ENCODE results near the gene TPST1.

The TPST1 gene

GRCh38 chr7:66379542-66380160 is 174.5 kb downstream of the TPST1 start:
- TF ChIP-seq REST (IDR thresholded peaks at IDR 0.05; ENCODE audit: low read depth): no peak
- TF ChIP-seq EGR1 (IDR thresholded peaks at IDR 0.05): no peak
- no peak for TF ChIP-seq MAX (IDR thresholded peaks at IDR 0.05)
- TF ChIP-seq ZBTB7A (IDR thresholded peaks at IDR 0.05; ENCODE audit: low read depth): no peak
- no peak for TF ChIP-seq TAF1 (IDR thresholded peaks at IDR 0.05; ENCODE audit: low read depth)
- TF ChIP-seq RAD21 (IDR thresholded peaks at IDR 0.05; ENCODE audit: low read depth): no peak
- TF ChIP-seq TEAD4 (IDR thresholded peaks at IDR 0.05): no peak
- TF ChIP-seq EP300 (IDR thresholded peaks at IDR 0.05; ENCODE audit: borderline replicate concordance): no peak
- no peak for TF ChIP-seq CEBPB (IDR thresholded peaks at IDR 0.05)
- TF ChIP-seq FOXM1 (IDR thresholded peaks at IDR 0.05; ENCODE audit: borderline replicate concordance, low read depth): no peak
- no peak for TF ChIP-seq TCF12 (IDR thresholded peaks at IDR 0.05; ENCODE audit: low read depth)
- no peak for TF ChIP-seq YY1 (IDR thresholded peaks at IDR 0.05; ENCODE audit: low read depth)
- TF ChIP-seq USF1 (IDR thresholded peaks at IDR 0.05): no peak

GRCh38 chr7:66380272-66380888 is 175.2 kb downstream of the TPST1 start:
- no peak for TF ChIP-seq CEBPB (IDR thresholded peaks at IDR 0.05)
- TF ChIP-seq TAF1 (IDR thresholded peaks at IDR 0.05; ENCODE audit: low read depth): no peak
- no peak for TF ChIP-seq NFIC (IDR thresholded peaks at IDR 0.05)
- no peak for TF ChIP-seq MAX (IDR thresholded peaks at IDR 0.05)
- TF ChIP-seq EGR1 (IDR thresholded peaks at IDR 0.05): no peak
- no peak for TF ChIP-seq TEAD4 (IDR thresholded peaks at IDR 0.05)
- no peak for TF ChIP-seq FOXM1 (IDR thresholded peaks at IDR 0.05; ENCODE audit: borderline replicate concordance, low read depth)
- no peak for TF ChIP-seq USF1 (IDR thresholded peaks at IDR 0.05)
- TF ChIP-seq CREB1 (IDR thresholded peaks at IDR 0.05; ENCODE audit: low read depth): no peak
- TF ChIP-seq REST (IDR thresholded peaks at IDR 0.05; ENCODE audit: low read depth): no peak
- TF ChIP-seq YY1 (IDR thresholded peaks at IDR 0.05; ENCODE audit: low read depth): no peak
- TF ChIP-seq ZBTB7A (IDR thresholded peaks at IDR 0.05; ENCODE audit: low read depth): no peak
- TF ChIP-seq RAD21 (IDR thresholded peaks at IDR 0.05; ENCODE audit: low read depth): no peak
- TF ChIP-seq EP300 (IDR thresholded peaks at IDR 0.05; ENCODE audit: borderline replicate concordance): no peak
- TF ChIP-seq TCF12 (IDR thresholded peaks at IDR 0.05; ENCODE audit: low read depth): no peak

- peak; percentile 59 for TF ChIP-seq REST (IDR thresholded peaks at IDR 0.05; ENCODE audit: low read depth)
Measured at GRCh38 chr7:66385191-66385905, 180.2 kb downstream of the TPST1 start.

- TF ChIP-seq EGR1 (IDR thresholded peaks at IDR 0.05) (no peak), EP300 (IDR thresholded peaks at IDR 0.05; ENCODE audit: borderline replicate concordance) (no peak), TCF12 (IDR thresholded peaks at IDR 0.05; ENCODE audit: low read depth) (no peak), TEAD4 (IDR thresholded peaks at IDR 0.05) (no peak), RAD21 (IDR thresholded peaks at IDR 0.05; ENCODE audit: low read depth) (no peak), CREB1 (IDR thresholded peaks at IDR 0.05; ENCODE audit: low read depth) (no peak), REST (IDR thresholded peaks at IDR 0.05; ENCODE audit: low read depth) (no peak), FOXM1 (IDR thresholded peaks at IDR 0.05; ENCODE audit: borderline replicate concordance, low read depth) (no peak), TAF1 (IDR thresholded peaks at IDR 0.05; ENCODE audit: low read depth) (no peak), USF1 (IDR thresholded peaks at IDR 0.05) (no peak), ZBTB7A (IDR thresholded peaks at IDR 0.05; ENCODE audit: low read depth) (no peak), CEBPB (IDR thresholded peaks at IDR 0.05) (no peak), YY1 (IDR thresholded peaks at IDR 0.05; ENCODE audit: low read depth) (no peak), NFIC (IDR thresholded peaks at IDR 0.05) (no peak), MAX (IDR thresholded peaks at IDR 0.05) (no peak)
Measured at GRCh38 chr7:66399566-66399965, 194.4 kb downstream of the TPST1 start.

All from Ishikawa (cell line).